GM19099 (cell line): ENCODE results near the gene MGST2.

Source experiments
- POLR2A ChIP-seq: IDR thresholded peaks from 3 replicates; pipeline ENCODE4 v1.6.1; 2011; ENCODE audit warnings: low read depth; ENCODE audit not compliant: insufficient read length; ENCODE audit errors: extremely low read depth

Gene MGST2

DNA sequence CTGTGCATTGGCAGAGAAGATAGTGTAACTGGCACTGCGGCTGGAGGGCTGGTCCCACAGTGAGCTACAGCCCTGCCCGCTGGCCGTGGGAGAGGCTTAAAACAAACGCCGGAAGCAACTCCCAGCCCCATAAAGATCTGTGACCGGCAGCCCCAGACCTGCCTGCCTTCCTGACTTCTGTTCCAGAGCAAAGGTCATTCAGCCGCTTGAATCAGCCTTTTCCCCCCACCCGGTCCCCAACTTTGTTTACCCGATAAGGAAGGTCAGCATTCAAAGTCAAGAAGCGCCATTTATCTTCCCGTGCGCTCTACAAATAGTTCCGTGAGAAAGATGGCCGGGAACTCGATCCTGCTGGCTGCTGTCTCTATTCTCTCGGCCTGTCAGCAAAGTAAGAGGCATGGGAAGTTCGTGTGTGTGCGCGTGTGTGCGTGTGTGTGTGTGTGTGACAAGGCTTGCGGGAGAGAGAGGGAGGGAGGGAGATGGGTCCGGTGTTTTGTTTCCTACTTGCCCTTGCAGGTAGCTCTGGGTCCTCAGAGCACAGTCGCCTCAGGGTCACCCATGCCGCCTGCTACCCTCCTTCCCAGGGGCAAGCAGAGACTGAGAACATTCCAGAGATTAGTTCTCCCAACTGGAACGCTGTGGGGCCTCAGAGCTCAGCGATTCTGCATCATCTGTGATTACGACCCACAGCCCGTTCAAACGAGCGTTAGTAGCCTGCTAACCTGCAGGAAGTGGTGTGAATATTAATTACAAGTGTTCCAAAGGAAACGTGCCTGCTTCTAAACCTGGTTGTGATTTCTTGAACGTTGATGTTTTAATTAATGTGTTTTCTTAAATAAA is at the start of gene MGST2:
TSS of gene MGST2 (plus strand) at position 130 of the 840 bp plus-strand sequence. CDS start at position 331, 201 bp downstream.
- peak; percentile 60 for TF ChIP-seq POLR2A

DNA sequence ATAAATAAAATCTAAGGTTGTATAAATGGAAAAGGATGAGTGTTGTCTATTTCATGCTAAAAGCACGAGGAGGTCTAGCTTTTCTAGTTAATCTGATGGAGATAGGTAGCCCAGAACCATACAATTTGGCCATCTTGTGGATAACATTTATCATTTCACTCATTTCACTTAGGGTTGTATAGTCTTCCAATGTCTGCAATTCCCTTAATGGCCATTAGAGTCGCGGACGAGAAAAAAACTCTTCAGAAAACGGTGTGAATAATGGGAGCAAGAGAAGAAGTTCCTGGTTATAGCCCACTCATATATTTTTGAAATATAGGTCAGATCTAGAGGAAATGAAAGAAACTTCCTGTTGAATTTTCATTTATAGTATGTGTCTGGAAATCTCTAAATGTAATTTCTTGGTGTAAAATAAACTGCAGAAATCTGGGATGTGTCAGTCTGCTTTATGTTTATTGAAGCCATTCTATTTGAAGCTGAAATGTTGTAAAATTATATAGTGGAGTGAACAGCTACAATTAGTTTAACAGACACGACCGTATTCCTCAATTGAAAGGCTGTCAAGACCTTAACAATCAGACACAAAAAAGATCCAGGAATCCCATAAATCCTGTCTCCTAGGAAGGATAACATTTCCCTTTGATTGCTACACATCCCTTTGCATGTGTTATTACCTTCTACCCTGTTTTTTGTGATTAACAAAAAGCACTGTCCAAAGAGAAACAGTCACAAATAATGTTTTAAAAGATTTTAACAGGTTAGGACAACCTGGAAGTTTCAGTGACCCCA is 47.7 kb upstream of the MGST2 start:
- no peak for TF ChIP-seq POLR2A

DNA sequence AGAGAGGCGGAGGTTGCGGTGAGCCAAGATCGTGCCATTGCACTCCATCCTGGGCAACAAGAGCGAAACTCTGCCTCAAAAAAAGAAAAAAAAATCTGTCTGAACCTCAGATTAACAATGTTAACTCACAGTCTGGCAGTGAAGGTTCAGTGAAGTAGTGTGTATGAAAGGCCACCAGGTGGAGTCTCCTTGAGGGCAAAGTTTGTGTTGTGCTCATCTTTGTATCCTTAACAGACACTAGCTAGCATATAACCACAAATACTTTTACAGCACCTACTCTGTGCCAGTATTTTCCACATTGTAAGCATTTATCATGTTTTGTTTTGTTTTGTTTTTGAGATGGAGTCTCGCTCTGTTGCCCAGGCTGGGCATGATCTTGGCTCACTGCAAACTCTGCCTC is 46.0 kb upstream of the MGST2 start:
- no peak for TF ChIP-seq POLR2A

DNA sequence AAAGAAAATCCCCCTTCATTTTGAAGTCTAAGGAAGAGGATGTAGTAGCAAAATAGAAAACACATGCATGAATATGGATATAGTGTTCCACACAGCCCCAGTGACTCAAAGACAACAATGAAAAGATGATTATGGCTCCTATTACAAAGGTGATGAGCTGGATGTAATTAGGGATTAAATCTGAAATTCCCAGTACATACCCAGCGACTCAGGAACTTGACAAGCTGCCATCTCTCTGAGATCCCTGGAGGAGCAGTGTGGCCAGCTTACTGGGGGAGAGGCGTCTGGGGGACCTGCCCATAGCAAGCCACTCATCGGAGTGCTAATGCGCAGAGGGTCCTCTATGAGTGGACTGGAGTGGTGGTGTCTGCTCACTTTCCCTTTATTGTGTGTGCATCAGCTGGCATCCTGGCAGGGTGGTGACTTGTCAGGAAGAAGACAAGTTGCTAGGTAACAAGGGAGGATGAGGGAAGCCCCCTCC is 42.7 kb upstream of the MGST2 start:
- no peak for TF ChIP-seq POLR2A

DNA sequence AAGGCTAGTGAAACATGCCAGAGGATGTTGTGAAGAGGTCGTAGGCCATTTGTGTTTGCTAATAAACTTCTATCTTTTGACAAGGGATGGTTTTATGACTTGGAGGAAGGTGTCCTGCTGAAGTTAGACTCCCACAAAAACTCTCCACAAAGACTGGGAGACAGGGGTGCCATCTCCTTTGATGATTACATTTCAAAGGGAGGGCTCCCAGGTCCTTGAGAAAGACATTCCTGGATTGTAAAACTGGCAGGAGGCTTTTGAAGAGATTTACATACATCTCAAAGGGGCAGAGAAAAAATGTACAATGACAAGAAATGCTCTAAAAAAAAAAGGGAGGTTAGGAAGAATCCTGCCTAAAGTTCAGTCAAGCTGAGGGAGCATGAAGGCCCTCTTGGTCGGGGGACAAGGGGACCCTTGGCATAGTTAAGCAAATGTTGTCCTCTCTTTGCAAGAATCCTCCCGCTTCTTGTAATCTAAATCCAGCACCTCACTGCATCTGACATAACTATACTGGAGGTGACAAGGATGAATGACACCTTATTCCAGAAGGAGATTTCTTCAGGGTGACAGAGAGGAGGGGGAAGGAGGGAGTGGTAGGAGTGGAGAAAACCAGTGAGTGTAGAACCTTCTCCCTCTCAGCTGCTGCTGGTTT is 41.1 kb upstream of the MGST2 start:
- no peak for TF ChIP-seq POLR2A

DNA sequence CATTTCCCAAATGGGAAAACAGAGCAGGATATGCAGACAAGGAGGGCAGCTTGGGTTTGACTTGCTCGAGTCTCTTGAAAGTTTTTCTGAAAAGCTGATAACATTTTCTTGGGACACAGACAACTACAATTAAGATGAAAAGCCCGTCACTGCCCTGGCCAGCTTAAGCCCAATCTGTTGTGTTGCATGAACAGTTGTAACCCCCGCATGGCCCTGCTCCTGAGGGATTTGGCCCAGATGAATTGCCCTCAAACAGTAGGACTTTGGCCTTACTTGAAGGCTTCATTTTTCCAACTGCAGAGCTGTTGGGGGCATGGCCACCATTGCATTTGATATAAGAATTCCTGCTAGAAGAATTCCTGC is 40.5 kb upstream of the MGST2 start:
- TF ChIP-seq POLR2A = no peak

DNA sequence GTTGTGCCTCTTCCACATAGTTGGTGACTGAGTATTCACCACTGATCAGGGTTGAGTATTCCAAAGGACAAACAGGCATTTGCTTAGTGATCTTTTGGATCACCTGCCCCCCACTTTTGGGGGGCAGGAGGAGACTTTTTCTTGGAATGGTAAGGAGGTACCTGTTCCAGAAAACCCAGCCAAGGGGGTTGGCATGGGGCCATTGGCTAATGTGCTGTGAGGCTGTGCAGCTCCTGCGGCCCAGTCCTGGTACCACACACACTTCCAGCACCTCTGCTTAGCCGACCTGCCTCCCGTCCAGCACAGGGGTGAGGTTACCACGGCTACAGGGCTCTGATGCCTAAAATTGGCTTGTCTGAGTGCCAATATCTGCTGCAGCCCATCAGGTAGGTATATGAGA is 40.1 kb upstream of the MGST2 start:
- no peak for TF ChIP-seq POLR2A

DNA sequence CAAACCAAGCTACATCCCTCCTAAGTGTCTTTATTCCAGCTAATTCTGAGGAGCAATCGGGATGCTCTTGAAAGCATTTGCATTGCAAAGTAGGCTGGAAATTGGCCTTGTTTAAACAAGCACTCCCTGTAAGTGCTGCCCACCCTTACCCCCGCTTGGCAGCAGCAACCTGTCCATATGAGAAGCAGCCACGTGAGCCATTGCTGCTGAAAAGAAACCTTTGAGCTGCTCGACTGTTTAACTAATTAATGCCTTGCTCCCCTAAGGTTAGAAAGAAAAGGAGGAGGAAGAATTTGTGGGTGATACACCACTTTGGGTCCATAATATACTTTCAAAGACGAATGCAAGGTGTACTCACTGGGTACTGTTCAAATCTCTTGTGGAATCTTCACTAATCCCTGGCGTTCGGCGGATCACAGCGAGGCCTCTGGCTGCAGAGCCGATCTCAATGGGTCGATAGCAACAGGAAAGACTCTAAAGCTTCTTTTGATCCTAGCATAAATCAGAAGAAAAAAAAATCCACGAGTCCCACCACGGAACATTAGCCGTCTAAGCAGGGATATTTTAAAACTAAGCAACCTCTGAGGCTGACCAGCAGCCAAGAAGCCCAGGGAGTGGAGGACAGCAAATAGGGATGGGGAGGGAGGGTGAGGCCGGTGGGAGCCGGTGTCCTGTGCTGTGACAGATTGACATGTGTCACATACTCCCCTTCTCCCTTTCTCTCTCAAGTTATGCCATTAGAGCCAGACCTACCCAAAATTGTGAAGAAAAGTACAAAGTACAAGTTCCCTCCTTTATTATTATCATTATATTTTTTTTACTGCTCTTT is 37.2 kb upstream of the MGST2 start:
- TF ChIP-seq POLR2A = no peak

DNA sequence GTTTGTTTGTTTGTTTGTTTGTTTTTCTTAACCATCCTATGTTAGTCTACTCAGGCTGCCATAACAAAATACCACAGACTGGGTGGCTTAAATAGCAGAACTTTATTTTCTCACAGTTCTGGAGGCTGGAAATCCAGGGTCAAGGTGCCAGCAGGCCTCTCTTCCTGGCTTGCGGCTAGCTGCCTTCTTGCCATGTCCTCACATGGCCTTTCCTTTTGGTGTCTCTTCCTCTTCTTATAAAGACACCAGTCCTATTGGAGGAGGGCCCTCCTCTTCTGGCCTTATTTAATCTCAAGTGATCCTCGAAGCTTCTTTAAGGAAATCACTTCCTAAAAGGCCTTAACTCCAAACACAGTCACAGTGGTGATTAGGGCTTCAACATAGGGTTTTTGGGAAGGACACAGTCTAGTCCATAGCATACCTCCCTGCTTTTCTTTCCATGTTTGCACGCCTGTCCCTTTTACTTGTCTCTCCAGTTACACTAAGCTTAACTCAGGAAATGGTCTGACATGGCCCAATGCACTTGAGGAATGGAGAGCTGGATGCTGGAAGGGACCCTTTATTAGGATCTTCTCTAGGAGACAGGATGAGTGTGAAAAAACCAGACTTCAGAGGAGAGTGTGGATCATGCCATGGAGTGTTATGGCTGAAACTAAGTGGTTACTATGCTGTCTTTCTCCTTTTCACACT is 36.0 kb upstream of the MGST2 start:
- no peak for TF ChIP-seq POLR2A

DNA sequence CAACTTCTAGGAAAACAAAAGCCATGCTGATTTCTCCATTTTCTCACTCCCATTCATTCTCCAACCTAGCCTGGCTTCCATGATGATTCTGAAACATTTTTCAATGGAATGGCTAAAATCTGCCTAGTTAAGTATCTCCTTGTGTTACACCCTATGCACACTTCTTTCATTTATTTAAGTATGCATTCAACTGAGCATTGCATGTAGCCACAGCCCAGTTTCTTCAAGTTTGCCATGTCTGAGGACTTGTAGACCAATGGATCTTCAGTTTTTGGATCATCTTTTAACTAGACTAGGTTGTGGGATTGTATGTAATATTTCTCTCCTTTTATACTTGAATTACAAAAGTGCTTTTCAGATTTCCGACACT is 35.5 kb upstream of the MGST2 start:
- TF ChIP-seq POLR2A = no peak

DNA sequence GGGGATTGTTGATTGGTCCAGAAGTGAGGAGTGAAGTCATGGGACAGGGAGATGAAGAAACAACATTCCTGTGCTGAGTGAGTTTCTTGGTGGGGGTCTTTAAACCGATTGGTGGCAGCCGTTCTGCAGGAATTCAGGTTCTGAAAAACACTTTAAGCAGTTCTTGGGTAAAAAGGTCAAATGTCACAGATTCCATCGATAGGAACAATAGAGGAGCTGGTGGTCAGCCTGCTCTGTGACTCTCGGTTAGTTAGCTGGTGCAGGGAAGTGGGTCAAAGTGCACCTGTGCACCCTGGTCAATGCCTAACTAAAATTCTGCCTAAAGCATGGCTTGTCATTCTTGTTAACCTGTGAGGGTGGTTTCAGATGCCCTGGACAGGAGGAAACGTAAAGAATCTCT is 34.6 kb upstream of the MGST2 start:
- TF ChIP-seq POLR2A = no peak

DNA sequence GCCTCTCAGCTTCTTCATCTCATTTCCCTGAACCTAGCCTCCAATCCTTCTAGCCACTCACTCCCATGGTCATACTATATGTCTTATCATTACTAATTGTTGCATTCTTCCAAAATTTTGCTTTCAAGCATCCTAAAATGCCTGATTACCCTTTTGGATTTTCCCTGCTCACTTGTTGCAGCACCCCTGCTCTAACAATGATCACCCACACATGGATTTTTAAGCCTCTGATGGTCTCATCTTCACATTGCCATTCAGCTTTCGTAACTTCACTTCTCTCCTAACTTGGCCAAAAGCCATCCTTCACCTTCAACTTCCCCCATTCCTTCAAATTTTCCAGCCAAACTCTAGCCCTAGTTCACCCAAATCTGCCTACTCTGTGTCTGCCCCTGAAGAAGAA is 33.8 kb upstream of the MGST2 start:
- no peak for TF ChIP-seq POLR2A

DNA sequence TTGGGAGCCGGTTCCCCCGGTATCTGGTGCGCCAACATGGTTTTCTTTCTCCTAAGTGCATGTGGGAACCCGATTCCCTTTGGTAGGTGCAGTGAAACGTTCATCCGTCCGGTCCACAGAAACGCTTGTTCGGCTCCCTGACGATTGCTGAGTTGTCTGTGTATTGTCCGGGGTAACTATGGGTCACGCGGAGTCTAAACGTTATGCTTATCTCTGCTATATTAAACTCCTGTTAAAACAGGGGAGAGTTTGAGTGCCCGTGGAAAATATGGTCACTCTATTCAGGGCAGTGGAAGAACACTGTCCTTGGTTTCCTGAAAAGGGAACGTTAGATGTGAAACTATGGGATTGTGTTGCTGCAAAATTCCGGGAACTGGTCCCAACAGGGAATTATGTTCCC is 32.4 kb upstream of the MGST2 start:
- TF ChIP-seq POLR2A = no peak

DNA sequence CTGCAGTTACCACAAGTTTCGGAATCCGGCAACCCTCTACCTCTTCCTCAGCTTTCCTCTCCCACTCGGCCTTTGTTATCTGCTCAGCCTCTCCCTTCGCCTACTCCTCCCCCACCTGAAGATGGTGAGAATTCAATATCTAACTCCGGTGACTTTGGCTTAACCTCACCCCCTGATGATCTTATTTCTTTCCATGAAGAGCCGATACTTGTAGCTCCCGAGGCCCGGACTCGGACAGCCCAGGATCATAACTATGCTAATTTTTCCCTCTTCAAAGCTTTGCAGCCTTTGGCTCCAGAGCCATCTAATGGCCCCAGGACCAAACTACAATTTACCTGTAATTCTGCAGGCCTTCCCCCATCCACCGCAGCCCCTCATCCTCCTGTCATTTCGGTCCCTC is 32.0 kb upstream of the MGST2 start:
- TF ChIP-seq POLR2A = no peak
